ENCODE results near the gene HSD17B12. TPM values are rescaled to one million over a fixed set of nuclear protein-coding genes. Genes with fewer than 3 reads are reported as not detected.
"Not testable (repeated sequence)": the region's sequence is repeated elsewhere in the genome, so short reads cannot be mapped to it uniquely, and the experiment has no call there.

Gene HSD17B12
- total RNA-seq, 1 donor from 2014 or later = 99.8 TPM

GRCh38 chr11:43649501-43649900 is 31.0 kb upstream of the HSD17B12 start:
- Histone ChIP-seq H3K4me1 (peaks cover 8% of the 10 kb centered on the region), H3K27ac (no peak overlapping the region), H3K27me3 (no peaks in the 10 kb centered on the region), H3K36me3 (no peaks in the 10 kb centered on the region), H3K4me3 (no peak overlapping the region), H3K9me3 (no peaks in the 10 kb centered on the region)
- intact Hi-C loops (cut with DNase I) = no loop called here
- no peak for TF ChIP-seq CTCF (IDR thresholded peaks at IDR 0.05)
- ATAC-seq = no peak
- no peak for DNase-seq

- Histone ChIP-seq H3K9me3 (no peaks in the 10 kb centered on the region), H3K27ac (no peak overlapping the region), H3K27me3 (no peaks in the 10 kb centered on the region), H3K4me3 (no peak overlapping the region), H3K36me3 (no peaks in the 10 kb centered on the region), H3K4me1 (peaks cover 5% of the 10 kb centered on the region)
- TF ChIP-seq CTCF (IDR thresholded peaks at IDR 0.05) = no peak
- ATAC-seq = no peak
- intact Hi-C loops (cut with DNase I) = no loop called here
- DNase-seq = no peak
These were observed 30.6 kb upstream of the HSD17B12 start for GRCh38 chr11:43649921-43650320.

- ATAC-seq; intact Hi-C loops (cut with DNase I); H3K27me3 ChIP-seq; DNase-seq; H3K4me3 ChIP-seq; H3K9me3 ChIP-seq; H3K27ac ChIP-seq; H3K4me1 ChIP-seq; H3K36me3 ChIP-seq: not testable (repeated sequence)
These were observed 17.5 kb upstream of the HSD17B12 start for GRCh38 chr11:43663018-43663417.

- Histone ChIP-seq H3K9me3 (no peaks in the 10 kb centered on the region), H3K27me3 (no peaks in the 10 kb centered on the region), H3K27ac (no peak overlapping the region), H3K36me3 (no peaks in the 10 kb centered on the region), H3K4me1 (no peaks in the 10 kb centered on the region), H3K4me3 (no peak overlapping the region)
- no peak for DNase-seq
- no peak for ATAC-seq
- no peak for TF ChIP-seq CTCF (IDR thresholded peaks at IDR 0.05)
- intact Hi-C loops (cut with DNase I) = no loop called here
These were observed 16.2 kb upstream of the HSD17B12 start for GRCh38 chr11:43664295-43664694.

- H3K27ac ChIP-seq; H3K9me3 ChIP-seq; intact Hi-C loops (cut with DNase I); H3K27me3 ChIP-seq; H3K4me1 ChIP-seq; DNase-seq; ATAC-seq; H3K4me3 ChIP-seq; H3K36me3 ChIP-seq: not testable (repeated sequence)
These were observed 9.3 kb upstream of the HSD17B12 start for GRCh38 chr11:43671284-43671683.

GRCh38 chr11:43674560-43674959 is 6.0 kb upstream of the HSD17B12 start:
- Histone ChIP-seq H3K36me3 (no peaks in the 10 kb centered on the region), H3K27me3 (no peaks in the 10 kb centered on the region), H3K9me3 (no peaks in the 10 kb centered on the region), H3K4me3 (no peak overlapping the region), H3K4me1 (peaks cover 1% of the 10 kb centered on the region), H3K27ac (no peak overlapping the region)
- DNase-seq (no peak), ATAC-seq (no peak)
- no peak for TF ChIP-seq CTCF (IDR thresholded peaks at IDR 0.05)
- intact Hi-C loops (cut with DNase I) = no loop called here

- H3K9me3 ChIP-seq = no peaks in the 10 kb centered on the region
- intact Hi-C loops (cut with DNase I) = no loop called here
- no peak for TF ChIP-seq CTCF (IDR thresholded peaks at IDR 0.05)
- no peaks in the 10 kb centered on the region for H3K36me3 ChIP-seq
- H3K27me3 ChIP-seq = no peaks in the 10 kb centered on the region
- H3K4me1 ChIP-seq = peaks cover 7% of the 10 kb centered on the region
- H3K27ac ChIP-seq = no peak overlapping the region
- DNase-seq (no peak), ATAC-seq (no peak)
- no peak overlapping the region for H3K4me3 ChIP-seq
These were observed 3.6 kb upstream of the HSD17B12 start for GRCh38 chr11:43676933-43677332.

All from upper lobe of right lung (tissue), 1 donor.